Measurements from ENCODE around the gene TNS3. TPM values are rescaled to one million over a fixed set of nuclear protein-coding genes. Genes with fewer than 3 reads are reported as not detected.
"Not testable (repeated sequence)": the region's sequence is repeated elsewhere in the genome, so short reads cannot be mapped to it uniquely, and the experiment has no call there.

TNS3 gene
- total RNA-seq, 1 experiment from 2014 or later, result 9.5 TPM

DNA sequence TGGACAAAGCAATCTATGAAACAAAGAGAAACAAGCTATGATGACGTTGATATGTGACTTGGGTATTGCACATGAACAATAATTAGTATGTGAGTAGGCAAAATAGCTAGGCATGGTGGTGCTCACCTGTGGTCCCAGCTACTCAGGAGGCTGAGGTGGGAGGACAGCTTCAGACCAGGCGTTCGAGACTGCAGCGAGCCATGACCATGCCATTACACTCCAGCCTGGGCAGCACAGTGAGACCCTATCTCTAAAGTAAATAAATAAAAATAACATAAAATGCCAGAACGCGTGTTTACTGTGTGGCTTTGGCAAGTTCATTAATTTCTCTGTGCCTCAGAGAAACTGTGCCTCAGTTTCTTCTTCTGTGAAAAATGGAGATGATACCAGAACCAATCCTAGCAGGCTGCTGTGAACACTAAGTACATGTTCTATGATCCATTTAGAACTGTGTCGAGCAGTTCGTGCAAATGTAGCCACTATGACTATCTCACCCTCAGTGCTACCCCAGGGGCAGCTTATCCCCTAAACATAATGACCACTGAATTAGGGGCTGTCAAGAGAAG, 9.3 kb upstream of the TNS3 start:
- H4K5ac ChIP-seq (ENCODE audit: insufficient read length, low read depth, low read length), result peak overlapping the region; percentile 72
- H3K27ac ChIP-seq (ENCODE audit: insufficient read length, low read depth, low read length), result no peak overlapping the region
- H3K9ac ChIP-seq (ENCODE audit: extremely low read depth, insufficient read length, low read length), result no peak overlapping the region
- TF ChIP-seq, protein P1, sequence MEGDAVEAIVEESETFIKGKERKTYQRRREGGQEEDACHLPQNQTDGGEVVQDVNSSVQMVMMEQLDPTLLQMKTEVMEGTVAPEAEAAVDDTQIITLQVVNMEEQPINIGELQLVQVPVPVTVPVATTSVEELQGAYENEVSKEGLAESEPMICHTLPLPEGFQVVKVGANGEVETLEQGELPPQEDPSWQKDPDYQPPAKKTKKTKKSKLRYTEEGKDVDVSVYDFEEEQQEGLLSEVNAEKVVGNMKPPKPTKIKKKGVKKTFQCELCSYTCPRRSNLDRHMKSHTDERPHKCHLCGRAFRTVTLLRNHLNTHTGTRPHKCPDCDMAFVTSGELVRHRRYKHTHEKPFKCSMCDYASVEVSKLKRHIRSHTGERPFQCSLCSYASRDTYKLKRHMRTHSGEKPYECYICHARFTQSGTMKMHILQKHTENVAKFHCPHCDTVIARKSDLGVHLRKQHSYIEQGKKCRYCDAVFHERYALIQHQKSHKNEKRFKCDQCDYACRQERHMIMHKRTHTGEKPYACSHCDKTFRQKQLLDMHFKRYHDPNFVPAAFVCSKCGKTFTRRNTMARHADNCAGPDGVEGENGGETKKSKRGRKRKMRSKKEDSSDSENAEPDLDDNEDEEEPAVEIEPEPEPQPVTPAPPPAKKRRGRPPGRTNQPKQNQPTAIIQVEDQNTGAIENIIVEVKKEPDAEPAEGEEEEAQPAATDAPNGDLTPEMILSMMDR (conservative IDR thresholded peaks at IDR 0.05), result no peak
- H3K79me2 ChIP-seq (ENCODE audit: insufficient read depth, low read length), result no peaks in the 10 kb centered on the region
- H2BK12ac ChIP-seq (ENCODE audit: insufficient read length, low read depth, low read length), result peak overlapping the region; percentile 92
- H3K4ac ChIP-seq (ENCODE audit: low read depth, low read length), result no peak overlapping the region
- no peak overlapping the region for H2BK15ac ChIP-seq (ENCODE audit: low read depth, low read length)
- H3T11ph ChIP-seq (ENCODE audit: low read length), result no peak overlapping the region
- H2AFZ ChIP-seq (ENCODE audit: low read length), result no peak overlapping the region
- H3K4me1 ChIP-seq (ENCODE audit: insufficient read depth, low read length), result peaks cover 13% of the 10 kb centered on the region; the same call in 1 of the 2 replicates
- no peak overlapping the region for H3K18ac ChIP-seq (ENCODE audit: insufficient read length, low read depth, low read length)
- Mint-ChIP-seq H3K36me3 (ENCODE audit: insufficient read depth in 1 of 3, low read depth in 3 of 3) (no peaks in the 10 kb centered on the region; a peak in 3 of 7 replicates), H3K27me3 (ENCODE audit: low read depth) (peaks cover 13% of the 10 kb centered on the region), H3K4me1 (peaks cover 25 to 28% of the 10 kb centered on the region in 2 experiments), H3K9me3 (peaks cover under 1 to 3% of the 10 kb centered on the region in 2 experiments; a peak in 4 of 5 replicates), H3K27ac (peak overlapping the region in 1 of 3 experiments; percentile 97; a peak in 2 of 7 replicates), H3K4me3 (no peak overlapping the region)
- no peaks in the 10 kb centered on the region for H3K79me1 ChIP-seq (ENCODE audit: insufficient read depth, low read depth, low read length, poor library complexity, severe bottlenecking)
- peak overlapping the region; percentile 70 for H2AK5ac ChIP-seq (ENCODE audit: insufficient read length, low read length)
- peak overlapping the region; percentile 67 for H4K8ac ChIP-seq (replicated peaks; ENCODE audit: insufficient read length, low read depth, low read length)
- no peak overlapping the region for H3K56ac ChIP-seq (ENCODE audit: insufficient read length, low read depth, low read length)
- WGBS (ENCODE audit: extremely low coverage, insufficient read length, low lambda C conversion rate), result no CpG with 5 or more reads among the region's 8 CpGs
- H3K4me2 ChIP-seq (ENCODE audit: insufficient read depth, insufficient read length, low read length), result peak overlapping the region; percentile 43
- H2BK120ac ChIP-seq (ENCODE audit: low read depth, low read length, poor library complexity, severe bottlenecking), result no peak overlapping the region
- no peak overlapping the region for H2BK5ac ChIP-seq (ENCODE audit: insufficient read length, low read length)
- H2BK20ac ChIP-seq (ENCODE audit: low read depth, low read length, poor library complexity, severe bottlenecking), result no peak overlapping the region
- no peak overlapping the region for H4K91ac ChIP-seq (ENCODE audit: insufficient read length, low read depth, low read length)
- no peak overlapping the region for H3K23ac ChIP-seq (ENCODE audit: insufficient read length, low read depth, low read length)
- DNase-seq, result no peak
- peaks cover 1% of the 10 kb centered on the region for H3K9me3 ChIP-seq (ENCODE audit: control insufficient read depth, low read depth, low read length)
- H3K27me3 ChIP-seq (ENCODE audit: insufficient read depth, low read length), result no peaks in the 10 kb centered on the region
- no peaks in the 10 kb centered on the region for H4K20me1 ChIP-seq (ENCODE audit: control insufficient read depth, insufficient read depth, insufficient read length)
- no peaks in the 10 kb centered on the region for H3K23me2 ChIP-seq (ENCODE audit: insufficient read length, low read depth, low read length, poor library complexity, severe bottlenecking)
- H3K14ac ChIP-seq (ENCODE audit: insufficient read depth, low read length), result peak overlapping the region; percentile 65; the same call in 1 of the 2 replicates

DNA sequence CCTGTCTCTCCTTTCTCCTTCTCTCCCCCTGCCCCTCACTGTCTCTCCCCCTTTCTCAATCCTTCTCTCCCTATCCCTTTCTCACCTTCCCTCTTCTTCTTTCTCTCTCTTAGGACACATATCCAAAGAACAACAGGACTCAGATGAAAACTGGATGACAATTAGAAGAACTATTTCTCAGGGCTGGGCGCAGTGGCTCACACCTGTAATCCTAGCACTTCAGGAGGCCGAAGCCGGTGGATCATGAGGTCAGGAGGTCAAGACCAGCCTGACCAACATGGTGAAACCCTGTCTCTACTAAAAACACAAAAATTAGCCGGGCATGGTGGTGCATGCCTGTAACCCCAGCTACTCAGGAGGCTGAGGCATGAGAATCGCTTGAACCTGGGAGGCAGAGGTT, 8.3 kb upstream of the TNS3 start:
- not testable (repeated sequence) for DNase-seq; H3K14ac ChIP-seq (ENCODE audit: insufficient read depth, low read length); H2BK120ac ChIP-seq (ENCODE audit: low read depth, low read length, poor library complexity, severe bottlenecking); H2BK20ac ChIP-seq (ENCODE audit: low read depth, low read length, poor library complexity, severe bottlenecking); H3K79me2 ChIP-seq (ENCODE audit: insufficient read depth, low read length); H3K23ac ChIP-seq (ENCODE audit: insufficient read length, low read depth, low read length); H3K36me3 Mint-ChIP-seq (ENCODE audit: insufficient read depth in 1 of 3, low read depth in 3 of 3); H3K4me2 ChIP-seq (ENCODE audit: insufficient read depth, insufficient read length, low read length); H3K56ac ChIP-seq (ENCODE audit: insufficient read length, low read depth, low read length); H4K20me1 ChIP-seq (ENCODE audit: control insufficient read depth, insufficient read depth, insufficient read length); H2BK12ac ChIP-seq (ENCODE audit: insufficient read length, low read depth, low read length); H3K18ac ChIP-seq (ENCODE audit: insufficient read length, low read depth, low read length); H4K91ac ChIP-seq (ENCODE audit: insufficient read length, low read depth, low read length); H3K4ac ChIP-seq (ENCODE audit: low read depth, low read length); H3K27me3 ChIP-seq (ENCODE audit: insufficient read depth, low read length); H2BK5ac ChIP-seq (ENCODE audit: insufficient read length, low read length); H4K8ac ChIP-seq (replicated peaks; ENCODE audit: insufficient read length, low read depth, low read length); H3K4me3 Mint-ChIP-seq; H3K79me1 ChIP-seq (ENCODE audit: insufficient read depth, low read depth, low read length, poor library complexity, severe bottlenecking); H3K23me2 ChIP-seq (ENCODE audit: insufficient read length, low read depth, low read length, poor library complexity, severe bottlenecking); H2BK15ac ChIP-seq (ENCODE audit: low read depth, low read length); H3T11ph ChIP-seq (ENCODE audit: low read length); H3K9me3 Mint-ChIP-seq; H4K5ac ChIP-seq (ENCODE audit: insufficient read length, low read depth, low read length); H2AFZ ChIP-seq (ENCODE audit: low read length); H2AK5ac ChIP-seq (ENCODE audit: insufficient read length, low read length); H3K27ac ChIP-seq (ENCODE audit: insufficient read length, low read depth, low read length); H3K9me3 ChIP-seq (ENCODE audit: control insufficient read depth, low read depth, low read length); H3K9ac ChIP-seq (ENCODE audit: extremely low read depth, insufficient read length, low read length)
- Mint-ChIP-seq H3K4me1 (peaks cover 25 to 28% of the 10 kb centered on the region in 2 experiments), H3K27ac (peak overlapping the region in 1 of 3 experiments; percentile 12; a peak in 2 of 7 replicates), H3K27me3 (ENCODE audit: low read depth) (peaks cover 19% of the 10 kb centered on the region)
- peaks cover 13% of the 10 kb centered on the region; the same call in 1 of the 2 replicates for H3K4me1 ChIP-seq (ENCODE audit: insufficient read depth, low read length)
- no CpG with 5 or more reads among the region's 5 CpGs for WGBS (ENCODE audit: extremely low coverage, insufficient read length, low lambda C conversion rate)
